NCI-H146 treated with DMSO at 0.1 percent for 48 hours (cell line): Measurements from ENCODE around the gene REC114.
"Not testable (repeated sequence)": the region's sequence is repeated elsewhere in the genome, so short reads cannot be mapped to it uniquely, and the experiment has no call there.

Experiments used
- DNase-seq: peaks from one replicate; lab custom pipeline; 2025; ENCODE audit not compliant: unreplicated experiment; lab: John Stamatoyannopoulos, UW

REC114 gene, protein sequence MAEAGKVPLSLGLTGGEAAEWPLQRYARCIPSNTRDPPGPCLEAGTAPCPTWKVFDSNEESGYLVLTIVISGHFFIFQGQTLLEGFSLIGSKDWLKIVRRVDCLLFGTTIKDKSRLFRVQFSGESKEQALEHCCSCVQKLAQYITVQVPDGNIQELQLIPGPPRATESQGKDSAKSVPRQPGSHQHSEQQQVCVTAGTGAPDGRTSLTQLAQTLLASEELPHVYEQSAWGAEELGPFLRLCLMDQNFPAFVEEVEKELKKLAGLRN

DNA sequence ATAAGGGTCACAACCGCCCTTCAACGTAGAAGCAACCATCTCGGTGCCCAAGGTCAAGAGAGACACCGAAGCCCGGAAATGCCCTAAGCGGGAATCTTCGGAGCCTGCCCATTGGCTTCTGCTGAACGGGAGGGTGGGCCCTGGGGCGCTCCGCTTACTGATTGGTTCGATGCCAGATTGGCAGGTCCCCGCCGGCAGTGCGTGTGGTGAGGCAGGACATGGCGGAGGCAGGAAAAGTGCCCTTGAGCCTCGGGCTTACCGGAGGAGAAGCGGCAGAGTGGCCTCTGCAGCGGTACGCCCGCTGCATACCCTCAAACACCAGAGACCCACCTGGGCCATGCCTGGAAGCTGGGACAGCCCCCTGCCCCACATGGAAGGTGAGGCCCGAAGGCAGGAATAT, at the start of gene REC114:
REC114 (plus strand) TSS at position 197 of the 400 bp plus-strand sequence; CDS start at position 219, 22 bp downstream.
- DNase-seq: no peak

DNA sequence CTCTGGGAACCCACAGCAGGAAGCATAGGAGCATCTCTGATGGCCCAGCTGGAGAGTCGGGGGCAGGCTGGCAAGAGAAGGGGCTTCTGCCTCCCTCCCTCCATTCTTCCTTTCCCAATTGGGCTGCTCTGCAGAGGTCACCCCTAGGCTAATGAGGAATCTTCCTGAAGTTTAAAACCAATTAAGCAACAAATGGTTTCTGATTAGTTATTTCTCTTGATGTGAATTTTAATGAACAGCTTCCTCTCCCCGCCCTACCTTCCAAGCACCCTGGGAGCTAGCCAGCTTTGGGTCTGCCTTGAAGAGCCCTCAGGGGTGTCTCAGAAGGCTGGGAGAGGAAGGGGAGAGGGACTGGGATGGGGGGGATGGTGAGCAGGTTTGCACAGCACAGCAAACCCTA, 49.6 kb upstream of the REC114 start:
- DNase-seq: no peak

DNA sequence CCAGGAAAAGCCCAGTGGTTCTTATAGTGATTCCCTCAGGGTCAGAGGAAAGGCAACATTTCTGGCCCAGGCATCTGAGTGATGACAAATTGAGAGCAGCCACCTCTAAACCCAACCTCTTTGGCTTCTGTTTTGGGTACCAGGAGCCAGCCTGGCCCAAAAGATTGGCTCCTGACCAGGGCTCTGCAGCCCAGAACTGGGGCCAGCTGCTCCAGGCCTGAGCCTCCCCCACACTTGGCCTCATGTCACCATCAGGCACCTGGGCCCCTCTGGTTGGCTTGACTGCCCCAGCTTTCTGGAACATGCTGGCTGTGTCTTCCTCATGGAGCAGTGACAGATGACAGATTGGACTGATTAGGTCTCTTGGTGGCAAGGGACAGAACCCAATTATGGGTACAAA, 48.2 kb upstream of the REC114 start:
- no peak for DNase-seq

DNA sequence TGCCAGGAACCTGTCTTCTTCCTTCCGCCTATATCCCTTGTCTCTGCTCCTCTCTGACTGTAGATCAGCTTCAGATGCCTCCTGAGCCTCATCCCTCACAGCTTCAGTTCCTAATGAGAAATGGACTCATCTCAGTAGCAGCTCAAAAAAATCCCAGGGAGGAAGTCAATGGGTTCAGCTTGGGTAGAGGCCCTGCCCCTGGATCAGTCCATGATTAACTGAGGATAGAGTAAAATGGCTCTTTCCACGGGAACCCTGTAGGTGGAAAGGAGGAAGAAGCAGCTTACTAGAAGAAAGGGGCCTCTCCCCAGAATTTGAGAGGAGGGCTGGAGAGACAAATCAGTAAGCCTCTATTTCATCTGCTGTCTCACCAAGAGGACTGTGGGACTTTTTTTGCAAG, 47.3 kb upstream of the REC114 start:
- DNase-seq: no peak

DNA sequence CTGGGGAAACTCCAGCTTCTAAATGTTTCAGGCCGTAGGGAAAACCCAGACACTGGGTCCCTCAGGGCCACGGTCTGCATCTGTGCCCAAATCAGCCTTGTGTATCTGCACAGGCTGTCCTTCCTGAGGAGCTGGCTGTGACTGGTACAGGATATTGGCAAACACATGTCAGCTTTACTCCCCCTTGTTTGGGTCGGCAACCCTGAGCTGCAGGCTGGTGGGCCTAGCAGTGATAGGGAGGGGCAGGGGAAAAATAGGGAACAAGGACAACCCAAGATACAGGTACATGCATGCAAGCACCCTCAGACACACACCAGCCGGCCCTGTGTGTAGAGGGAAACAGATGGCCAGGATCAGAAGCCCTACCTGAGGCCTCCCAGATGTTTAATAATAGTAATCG, 45.5 kb upstream of the REC114 start:
- no peak for DNase-seq

DNA sequence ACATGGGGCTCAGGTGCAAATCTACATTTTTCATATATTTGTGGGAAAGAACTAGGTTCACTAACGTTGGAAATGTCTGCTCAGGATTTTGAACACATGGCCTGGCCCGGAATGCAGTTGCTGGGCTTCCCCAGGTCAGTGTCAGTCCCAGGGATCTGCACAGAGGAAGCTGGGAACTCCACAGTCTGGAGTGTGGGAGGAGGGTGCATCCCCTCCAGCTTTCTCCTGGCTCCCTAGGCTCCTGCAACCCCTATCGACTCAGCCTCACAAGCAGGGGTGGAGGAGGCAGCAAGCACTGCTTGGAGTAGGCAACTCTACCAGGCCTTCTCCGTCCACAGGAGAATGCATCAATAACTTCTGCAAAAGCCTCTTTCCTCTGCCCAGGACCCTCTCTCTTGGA, 44.1 kb upstream of the REC114 start:
- no peak for DNase-seq

DNA sequence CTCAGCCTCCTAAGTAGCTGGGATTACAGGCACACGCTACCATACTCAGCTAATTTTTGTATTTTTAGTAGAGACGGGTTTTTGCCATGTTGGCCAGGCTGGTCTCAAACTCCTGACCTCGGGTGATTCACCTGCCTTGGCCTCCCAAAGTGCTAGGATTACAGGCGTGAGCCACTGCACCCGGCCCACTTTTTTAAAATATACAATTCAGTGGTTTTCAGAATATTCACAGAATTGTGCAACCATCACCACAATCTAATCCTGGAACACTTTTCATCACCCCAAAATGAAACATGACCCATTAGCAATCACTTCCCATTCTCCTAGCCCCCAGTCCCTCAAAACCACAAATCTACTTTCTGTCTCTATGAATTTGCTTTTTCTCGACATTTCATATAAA, 42.7 kb upstream of the REC114 start:
- DNase-seq: not testable (repeated sequence)

DNA sequence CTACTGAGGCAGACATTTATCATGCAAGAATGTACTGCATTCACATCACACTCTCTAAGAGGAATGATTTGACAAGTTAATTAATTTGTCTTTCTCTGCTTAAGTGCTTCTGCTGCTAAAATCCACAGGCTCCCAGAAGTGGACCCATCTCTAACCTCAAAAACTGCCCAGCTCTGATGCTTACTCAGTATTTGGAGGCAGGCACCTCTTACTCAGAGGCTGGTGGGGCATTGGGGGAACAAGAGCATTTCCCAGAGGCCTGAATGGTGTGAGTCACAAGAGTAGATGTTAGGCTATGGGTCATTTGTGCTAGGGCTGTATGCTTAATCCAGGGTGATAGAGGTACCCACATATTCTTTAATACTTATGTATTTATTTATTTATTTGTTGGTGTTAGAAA, 39.8 kb upstream of the REC114 start:
- no peak for DNase-seq

DNA sequence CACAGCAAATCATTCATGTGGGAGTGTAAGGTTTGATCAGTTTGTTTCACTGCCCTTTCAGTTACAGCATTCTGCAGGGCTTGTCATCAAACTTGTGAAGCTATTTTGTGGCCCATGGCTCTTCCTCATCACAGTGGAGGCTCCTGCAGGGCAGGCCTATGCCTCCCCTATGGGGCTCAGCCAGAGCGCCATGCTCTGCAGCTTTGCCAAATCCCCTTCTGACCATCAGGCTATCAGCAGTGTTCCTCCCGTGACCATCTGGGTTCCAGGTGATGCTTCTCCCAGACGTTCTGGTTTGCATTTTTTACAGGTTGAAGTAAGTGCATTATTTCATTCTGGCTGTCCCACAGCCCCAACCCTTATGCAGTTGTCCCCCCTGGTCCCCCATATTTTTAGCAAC, 28.1 kb upstream of the REC114 start:
- DNase-seq: no peak

DNA sequence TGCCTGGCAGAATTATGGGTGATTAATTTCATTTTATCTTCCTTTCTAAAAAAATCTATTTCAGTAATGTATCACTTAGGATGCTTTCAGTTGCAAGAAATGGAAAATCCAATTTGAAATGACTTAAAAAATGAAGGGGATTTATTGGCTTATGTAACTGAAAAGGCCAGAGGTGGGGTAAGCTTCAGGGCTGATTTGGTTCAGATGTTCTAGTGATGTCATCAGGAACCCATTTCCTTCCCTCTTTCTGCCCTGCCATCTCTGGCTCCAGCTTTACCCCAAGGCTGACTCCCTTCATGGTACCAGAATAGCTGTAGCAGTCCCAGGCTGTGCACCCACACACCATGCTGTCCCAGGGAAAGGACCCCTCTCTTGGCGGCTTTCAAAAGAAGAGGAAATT, 18.5 kb upstream of the REC114 start:
- DNase-seq: no peak

DNA sequence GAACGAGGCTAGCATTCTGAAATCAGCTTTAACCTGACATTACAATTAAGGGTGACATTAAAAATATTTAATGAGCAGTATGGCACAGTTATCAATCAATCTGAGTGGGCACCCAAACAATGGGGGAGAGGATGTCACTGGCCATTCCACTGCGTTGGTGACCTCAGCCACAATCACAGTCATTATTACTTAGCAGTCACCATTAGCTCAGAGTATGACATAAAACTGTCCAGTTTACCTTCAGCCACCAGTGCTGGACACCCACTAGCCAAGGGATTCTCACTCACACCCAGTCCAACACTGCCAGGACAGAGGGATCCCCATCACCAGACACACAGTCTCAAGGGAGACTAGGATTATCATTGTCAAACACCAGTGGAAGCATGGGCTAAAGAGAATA, 17.5 kb upstream of the REC114 start:
- no peak for DNase-seq

DNA sequence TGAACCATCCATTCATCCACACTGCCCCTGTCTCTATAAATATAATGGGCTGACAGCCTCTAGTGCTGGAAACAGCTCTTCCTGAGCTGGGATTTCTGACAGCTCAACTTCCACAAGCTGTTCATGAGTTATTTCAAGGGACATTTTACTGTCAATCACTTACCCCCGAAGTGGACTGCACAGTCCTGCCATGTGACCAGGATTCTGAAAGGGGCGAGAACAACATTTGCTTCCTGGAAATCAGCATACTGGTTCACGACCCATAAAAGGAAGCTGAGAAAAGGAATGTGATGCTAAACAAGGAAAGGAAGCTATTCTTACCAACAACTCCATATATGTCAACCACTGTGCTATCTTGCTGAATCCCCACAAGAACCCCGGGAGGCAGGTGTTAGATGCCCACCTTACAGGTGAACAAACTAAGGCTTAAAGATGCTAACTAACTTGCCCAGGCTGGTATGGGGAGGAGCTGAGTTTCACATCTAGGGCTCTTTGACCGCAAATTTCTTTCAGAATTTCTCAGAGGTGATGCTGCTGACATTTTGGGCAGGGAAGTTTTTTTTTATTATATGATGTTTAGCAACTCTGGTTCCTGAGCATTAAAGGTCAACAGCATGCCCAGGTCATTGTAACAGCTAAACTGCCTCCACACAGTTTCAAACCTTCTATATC, 16.5 kb upstream of the REC114 start:
- DNase-seq: no peak

DNA sequence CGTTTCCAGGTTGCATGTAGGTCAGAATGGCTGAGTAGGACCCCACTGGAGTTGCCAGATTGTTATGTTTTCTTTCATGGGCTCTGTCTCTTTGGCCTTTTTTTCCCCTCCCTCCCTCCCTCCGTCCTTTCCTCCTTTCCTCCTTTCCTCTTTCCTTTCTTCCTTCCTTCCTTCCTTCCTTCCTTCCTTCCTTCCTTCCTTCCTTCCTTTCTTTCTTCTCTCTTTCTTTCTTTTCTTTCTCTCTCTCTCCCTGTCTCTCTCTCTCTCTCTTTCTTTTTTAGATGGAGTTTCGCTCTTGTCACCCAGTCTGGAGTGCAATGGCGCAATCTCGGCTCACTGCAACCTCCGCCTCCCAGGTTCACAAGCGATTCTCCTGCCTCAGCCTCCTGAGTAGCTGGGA, 11.6 kb upstream of the REC114 start:
- DNase-seq: not testable (repeated sequence)

DNA sequence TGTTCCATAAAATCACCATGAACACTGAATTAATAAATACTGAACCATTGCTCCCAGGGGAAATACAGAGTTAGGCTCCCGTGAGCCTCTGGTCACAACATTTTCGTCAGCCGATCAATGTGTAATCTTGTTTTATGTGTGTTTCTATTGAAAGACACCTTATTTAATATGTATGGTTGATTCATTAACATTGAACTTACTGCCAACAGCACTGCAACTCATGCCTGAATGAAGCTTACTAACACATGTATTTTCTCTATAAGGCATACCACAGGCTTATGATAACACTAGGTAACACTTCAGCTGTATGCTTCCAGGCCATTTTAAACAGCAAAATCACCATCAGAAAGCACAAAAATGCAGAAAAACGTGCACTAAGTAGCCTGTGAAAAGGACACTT, 9.1 kb upstream of the REC114 start:
- no peak for DNase-seq

DNA sequence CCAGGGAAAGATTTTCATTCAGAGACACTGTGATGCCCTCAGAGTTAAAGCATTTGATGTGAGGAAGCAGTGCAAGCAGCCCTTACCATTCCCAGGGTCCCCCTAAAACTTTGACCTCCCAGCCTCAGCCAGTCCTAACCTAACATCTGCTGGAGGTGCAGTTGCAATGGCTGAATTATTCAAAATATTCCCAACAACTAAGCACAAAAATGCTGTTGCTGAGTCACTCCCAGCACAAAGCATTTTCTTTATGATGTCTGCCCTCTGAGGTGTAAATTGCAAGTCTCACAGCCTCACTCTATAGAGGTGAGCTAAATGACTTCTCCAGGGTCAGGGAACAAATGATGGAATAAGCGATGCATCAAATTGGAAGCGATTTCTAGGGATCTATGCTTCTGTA, 6.4 kb upstream of the REC114 start:
- no peak for DNase-seq

DNA sequence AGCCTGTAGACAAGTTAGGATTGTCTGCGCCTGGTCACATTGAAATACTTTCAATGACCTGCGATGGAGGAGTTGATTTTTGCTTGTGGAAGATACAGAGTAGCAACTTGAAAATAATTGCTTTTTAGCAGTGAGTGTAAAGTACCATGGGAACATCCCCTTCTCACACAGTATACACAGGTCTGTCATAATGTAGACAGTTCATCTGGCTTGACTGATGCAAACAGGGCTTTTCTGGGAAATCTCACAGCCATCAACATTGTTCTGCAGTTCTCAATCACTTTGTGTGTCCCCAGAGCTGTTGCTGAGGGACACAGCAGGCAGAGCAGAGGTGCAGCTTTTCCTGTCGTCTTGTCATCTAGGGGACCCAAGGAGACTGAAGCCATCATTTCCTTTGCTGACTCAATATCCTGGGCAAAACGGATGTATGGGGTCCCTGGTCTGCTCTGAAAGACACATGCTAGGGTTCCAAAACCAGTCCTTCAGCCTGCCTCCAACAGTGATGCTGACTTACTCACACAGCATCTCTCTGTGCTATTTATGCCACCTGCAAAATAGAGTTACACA, 5.3 kb upstream of the REC114 start:
- no peak for DNase-seq

DNA sequence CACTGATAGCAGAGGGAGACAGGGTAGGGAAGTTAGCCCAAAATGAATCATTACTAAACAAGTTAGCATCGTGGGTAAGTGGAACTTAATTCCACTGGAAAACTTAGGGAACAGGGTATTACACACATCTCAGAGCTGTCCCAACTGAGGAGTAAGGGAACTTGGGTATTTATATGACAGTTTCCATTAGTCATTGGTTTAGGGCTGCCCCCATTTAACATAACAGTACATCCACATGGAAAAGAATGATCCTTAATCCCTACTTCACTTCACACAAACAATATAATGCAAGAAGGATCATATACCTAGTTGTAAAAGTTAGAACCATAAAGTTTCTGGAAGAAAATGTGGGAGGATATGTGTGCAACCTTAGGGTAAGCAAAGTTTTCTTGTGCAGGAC, 4.3 kb upstream of the REC114 start:
- no peak for DNase-seq

DNA sequence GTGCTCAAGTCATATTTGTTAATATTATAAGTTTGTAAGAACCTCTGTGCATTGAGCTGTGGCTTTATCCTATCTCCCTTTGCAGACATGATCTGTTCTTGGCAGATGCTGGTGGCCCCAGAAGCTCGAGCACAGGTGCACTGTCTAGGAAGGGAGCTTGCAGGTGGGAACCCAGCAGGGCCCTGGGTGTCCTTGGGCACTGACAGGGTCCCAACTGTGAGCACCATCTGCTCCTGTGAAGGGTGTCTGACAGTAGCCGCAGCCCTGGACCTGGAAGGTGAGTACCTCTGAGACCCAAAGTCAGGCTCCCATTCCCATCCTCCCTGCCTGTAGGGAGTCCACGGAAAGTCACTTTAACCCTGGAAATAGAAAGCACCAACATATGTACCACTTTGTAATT, 2.4 kb upstream of the REC114 start:
- DNase-seq: no peak

DNA sequence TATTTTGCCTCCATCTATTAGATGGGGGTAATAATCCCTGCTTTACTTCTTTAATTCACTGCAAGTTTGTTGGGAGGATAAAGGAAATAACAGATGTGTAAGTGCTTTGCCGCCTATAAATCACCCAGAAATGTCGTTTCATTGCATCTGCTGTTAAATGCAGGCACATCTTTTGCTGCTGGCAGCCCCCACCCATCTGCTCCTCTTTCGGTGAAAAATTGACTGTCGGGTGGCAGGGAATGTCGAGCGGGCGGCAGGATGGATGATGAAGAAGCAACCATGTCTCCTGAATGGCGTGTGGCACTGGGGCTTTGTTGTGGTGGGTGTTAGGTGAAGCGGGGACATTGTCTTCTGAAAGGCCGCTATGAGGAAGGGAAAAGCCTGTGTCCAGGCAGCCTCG, 543 bp upstream of the REC114 start:
- DNase-seq: no peak

DNA sequence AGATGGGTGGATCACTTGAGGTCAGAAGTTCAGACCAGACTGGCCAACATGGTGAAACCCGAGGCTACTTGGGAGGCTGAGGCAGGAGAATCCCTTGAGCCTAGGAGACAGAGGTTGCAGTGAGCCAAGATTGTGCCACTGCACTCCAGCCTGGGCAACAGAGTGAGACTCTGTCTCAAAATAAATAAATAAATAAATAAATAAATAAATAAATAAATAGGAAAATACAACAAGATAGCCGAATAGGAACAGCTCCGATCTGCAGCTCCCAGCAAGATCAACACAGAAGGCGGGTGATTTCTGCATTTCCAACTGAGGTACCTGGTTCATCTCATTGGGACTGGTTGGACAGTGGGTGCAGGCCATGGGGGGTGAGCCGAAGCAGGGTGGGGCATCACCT, 4.5 kb downstream of the REC114 start:
- not testable (repeated sequence) for DNase-seq

DNA sequence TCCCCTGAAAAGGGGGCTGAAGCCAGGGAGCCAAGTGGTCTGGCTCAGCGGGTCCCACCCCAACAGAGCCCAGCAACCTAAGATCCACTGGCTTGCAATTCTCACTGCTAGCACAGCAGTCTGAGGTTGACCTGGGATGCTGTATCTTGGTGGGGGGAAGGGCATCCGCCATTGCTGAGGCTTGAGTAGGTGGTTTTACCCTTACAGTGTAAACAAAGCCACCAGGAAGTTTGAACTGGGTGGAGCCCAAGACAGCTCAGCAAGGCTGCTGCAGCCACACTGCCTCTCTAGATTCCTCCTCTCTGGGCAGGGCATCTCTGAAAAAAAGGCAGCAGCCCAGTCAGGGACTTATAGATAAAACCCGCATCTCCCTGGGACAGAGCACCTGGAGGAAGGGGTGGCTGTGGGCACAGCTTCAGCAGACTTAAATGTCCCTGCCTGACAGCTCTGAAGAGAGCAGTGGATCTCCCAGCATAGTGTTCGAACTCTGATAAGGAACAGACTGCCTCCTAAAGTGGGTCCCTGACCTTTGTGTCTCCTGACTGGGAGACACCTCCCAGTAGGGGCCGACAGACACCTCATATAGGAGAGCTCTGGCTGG, 5.3 kb downstream of the REC114 start:
- DNase-seq: not testable (repeated sequence)

DNA sequence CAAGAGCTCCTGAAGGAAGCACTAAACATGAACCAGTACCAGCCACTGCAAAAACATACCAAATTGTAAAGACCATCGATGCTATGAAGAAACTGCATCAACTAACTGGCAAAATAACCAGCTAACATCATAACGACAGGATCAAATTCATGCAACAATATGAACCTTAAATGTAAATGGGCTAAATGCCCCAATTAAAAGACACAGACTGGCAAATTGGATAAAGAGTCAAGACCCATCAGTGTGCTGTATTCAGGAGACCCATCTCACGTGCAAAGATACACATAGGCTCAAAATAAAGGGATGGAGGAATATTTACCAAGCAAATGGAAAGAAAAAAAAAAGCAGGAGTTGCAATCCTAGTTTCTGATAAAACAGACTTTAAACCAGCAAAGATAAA, 7.0 kb downstream of the REC114 start:
- not testable (repeated sequence) for DNase-seq
